ENCODE data around the gene HIGD2B.
"Not testable (repeated sequence)": the region's sequence is repeated elsewhere in the genome, so short reads cannot be mapped to it uniquely, and the experiment has no call there.

The HIGD2B gene

DNA sequence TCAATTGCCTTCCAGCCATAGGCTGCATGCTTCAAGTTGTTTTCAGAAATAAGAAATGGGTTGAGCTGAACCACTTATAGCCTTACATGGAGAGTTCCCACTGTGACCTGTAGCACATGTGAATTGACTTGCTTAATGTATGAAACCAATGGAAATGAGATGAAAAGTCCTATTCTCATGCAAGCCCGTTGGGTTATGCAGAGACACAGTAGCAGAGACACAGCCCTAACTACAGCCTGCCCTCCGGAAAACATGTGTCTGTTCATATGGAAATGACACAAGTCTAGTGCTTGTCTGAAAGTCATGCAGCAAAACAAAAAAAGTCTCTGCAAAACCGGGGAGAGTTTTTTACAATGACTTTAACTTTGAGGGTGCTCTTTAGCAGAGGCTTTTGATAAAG, 14.5 kb downstream of the HIGD2B start:
- H4K20me1 ChIP-seq (ENCODE audit: insufficient read depth, low read length): no peaks in the 10 kb centered on the region
- H3K79me2 ChIP-seq (ENCODE audit: insufficient read depth, low read length): no peaks in the 10 kb centered on the region
- H3K36me3 ChIP-seq (ENCODE audit: insufficient read depth, low read length): no peaks in the 10 kb centered on the region
- H3K27ac ChIP-seq (ENCODE audit: low read length): no peak overlapping the region
- DNase-seq (no peak), ATAC-seq (ENCODE audit: insufficient read depth, low read depth) (no peak)
- no peak overlapping the region for H3K4me2 ChIP-seq (ENCODE audit: insufficient read depth, low read length)
- H3K27me3 ChIP-seq (ENCODE audit: insufficient read depth, low read length, poor library complexity): peaks cover 2% of the 10 kb centered on the region
- H3K9me3 ChIP-seq (ENCODE audit: insufficient read depth, low read length, severe bottlenecking): no peaks in the 10 kb centered on the region
- no peak overlapping the region for H3K9ac ChIP-seq (ENCODE audit: low read depth, low read length)
- H3K4me1 ChIP-seq (ENCODE audit: insufficient read depth, low read length): no peaks in the 10 kb centered on the region
- no peak overlapping the region for H3K4me3 ChIP-seq (ENCODE audit: low read depth in 1 of 2, low read length in 2 of 2)
- H2AFZ ChIP-seq (ENCODE audit: low read depth, low read length): no peak overlapping the region
- TF ChIP-seq CTCF (IDR thresholded peaks at IDR 0.05; ENCODE audit: borderline replicate concordance, extremely low read depth, low read length, poor library complexity, severe bottlenecking) (no peak), EZH2 (IDR thresholded peaks at IDR 0.05; ENCODE audit: borderline replicate concordance, low read depth, low read length, severe bottlenecking) (no peak)

DNA sequence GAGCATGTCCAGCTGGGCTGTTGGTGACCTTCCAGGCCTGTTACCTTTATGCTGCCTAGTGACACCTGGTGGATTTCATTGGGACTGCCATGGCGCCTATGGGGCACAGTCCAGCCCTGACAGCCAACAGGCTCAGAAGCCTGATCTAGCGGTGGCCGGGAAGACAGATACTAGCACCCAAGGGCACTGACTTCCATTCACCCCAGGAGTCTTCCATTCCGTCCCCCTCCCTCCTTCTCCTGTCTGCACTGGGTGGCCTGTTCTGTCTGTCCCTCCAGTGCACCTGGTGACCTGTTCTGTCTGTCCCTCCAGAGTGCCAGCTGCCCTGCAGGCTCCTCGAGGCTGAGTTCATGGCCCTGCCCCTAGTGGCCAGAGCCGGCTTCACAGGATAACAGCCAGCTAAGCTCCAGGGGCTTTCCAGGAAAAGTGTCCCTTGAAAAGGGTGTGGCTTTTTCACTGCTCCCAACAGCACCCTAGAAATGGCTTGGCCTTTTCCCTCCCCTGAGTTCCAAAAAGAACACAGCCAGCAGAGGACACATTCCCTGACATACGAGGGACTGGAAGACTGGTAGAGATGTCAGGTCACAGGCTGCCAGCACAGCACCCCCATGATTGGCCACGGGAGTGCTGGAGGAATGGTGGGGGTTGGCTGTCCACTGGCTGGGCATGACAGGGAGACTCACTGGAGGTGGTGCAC, 15.2 kb downstream of the HIGD2B start:
- peak; percentile 59 for TF ChIP-seq CTCF (IDR thresholded peaks at IDR 0.05; ENCODE audit: borderline replicate concordance, extremely low read depth, low read length, poor library complexity, severe bottlenecking)
- H3K4me2 ChIP-seq (ENCODE audit: insufficient read depth, low read length); H3K27ac ChIP-seq (ENCODE audit: low read length); H3K79me2 ChIP-seq (ENCODE audit: insufficient read depth, low read length); H3K4me3 ChIP-seq (ENCODE audit: low read depth in 1 of 2, low read length in 2 of 2); H3K4me1 ChIP-seq (ENCODE audit: insufficient read depth, low read length); H4K20me1 ChIP-seq (ENCODE audit: insufficient read depth, low read length); H2AFZ ChIP-seq (ENCODE audit: low read depth, low read length); H3K9me3 ChIP-seq (ENCODE audit: insufficient read depth, low read length, severe bottlenecking); H3K27me3 ChIP-seq (ENCODE audit: insufficient read depth, low read length, poor library complexity); H3K36me3 ChIP-seq (ENCODE audit: insufficient read depth, low read length); H3K9ac ChIP-seq (ENCODE audit: low read depth, low read length): not testable (repeated sequence)
- DNase-seq (peak; percentile 40), ATAC-seq (ENCODE audit: insufficient read depth, low read depth) (peak; percentile 63; the same call in 2 of the 3 replicates)

GRCh38 chr15:72669803-72670202, 16.2 kb downstream of the HIGD2B start:
- H3K9ac ChIP-seq (ENCODE audit: low read depth, low read length); H3K27ac ChIP-seq (ENCODE audit: low read length); ATAC-seq (ENCODE audit: insufficient read depth, low read depth); H3K36me3 ChIP-seq (ENCODE audit: insufficient read depth, low read length); H3K4me2 ChIP-seq (ENCODE audit: insufficient read depth, low read length); H4K20me1 ChIP-seq (ENCODE audit: insufficient read depth, low read length); H3K4me3 ChIP-seq (ENCODE audit: low read depth in 1 of 2, low read length in 2 of 2); H3K79me2 ChIP-seq (ENCODE audit: insufficient read depth, low read length); H3K4me1 ChIP-seq (ENCODE audit: insufficient read depth, low read length); H2AFZ ChIP-seq (ENCODE audit: low read depth, low read length); DNase-seq; H3K27me3 ChIP-seq (ENCODE audit: insufficient read depth, low read length, poor library complexity); H3K9me3 ChIP-seq (ENCODE audit: insufficient read depth, low read length, severe bottlenecking): not testable (repeated sequence)

DNA sequence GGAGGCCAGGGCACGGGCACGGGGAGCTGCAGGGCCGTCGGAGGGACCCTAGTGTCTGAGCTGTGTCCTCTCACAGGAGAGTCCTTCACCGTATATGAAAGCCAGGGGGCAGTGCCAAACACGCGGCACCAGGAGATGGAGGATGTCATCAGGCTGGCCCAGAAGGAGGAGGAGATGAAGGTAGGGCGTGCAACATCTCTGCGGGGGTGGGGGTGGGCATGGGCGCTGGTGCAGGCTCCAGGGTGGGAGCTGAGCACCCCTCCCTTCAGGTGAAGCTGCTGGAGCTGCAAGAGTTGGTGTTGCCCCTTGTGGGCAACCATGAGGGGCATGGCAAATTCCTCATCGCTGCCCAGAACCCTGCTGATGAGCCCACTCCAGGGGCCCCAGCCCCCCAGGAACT, 20.3 kb downstream of the HIGD2B start:
- H3K4me3 ChIP-seq (ENCODE audit: low read depth in 1 of 2, low read length in 2 of 2); H3K4me2 ChIP-seq (ENCODE audit: insufficient read depth, low read length); H3K4me1 ChIP-seq (ENCODE audit: insufficient read depth, low read length); H3K9me3 ChIP-seq (ENCODE audit: insufficient read depth, low read length, severe bottlenecking); H3K36me3 ChIP-seq (ENCODE audit: insufficient read depth, low read length); H3K27me3 ChIP-seq (ENCODE audit: insufficient read depth, low read length, poor library complexity); H4K20me1 ChIP-seq (ENCODE audit: insufficient read depth, low read length); H3K9ac ChIP-seq (ENCODE audit: low read depth, low read length); H3K27ac ChIP-seq (ENCODE audit: low read length); H3K79me2 ChIP-seq (ENCODE audit: insufficient read depth, low read length); H2AFZ ChIP-seq (ENCODE audit: low read depth, low read length); ATAC-seq (ENCODE audit: insufficient read depth, low read depth); DNase-seq: not testable (repeated sequence)

DNA sequence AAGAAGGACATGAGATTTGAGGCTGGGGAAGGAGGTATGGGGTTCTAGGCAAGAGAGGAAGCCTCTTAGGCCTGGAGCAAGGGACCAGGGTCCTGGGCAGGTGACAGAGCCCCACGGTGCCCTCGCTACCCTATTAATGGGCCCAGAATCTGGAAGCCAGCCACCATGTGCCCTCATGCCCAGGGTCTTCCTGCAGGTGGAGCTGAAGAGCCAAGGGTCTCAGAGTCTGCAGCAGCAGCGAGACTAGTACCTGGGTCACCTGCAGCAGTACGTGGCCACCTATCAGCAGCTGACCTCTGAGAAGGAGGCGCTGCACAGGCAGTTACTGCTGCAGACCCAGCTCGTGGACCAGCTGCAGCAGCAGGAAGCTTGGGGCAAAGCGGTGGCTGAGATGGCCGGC, 22.1 kb downstream of the HIGD2B start:
- not testable (repeated sequence) for H3K9ac ChIP-seq (ENCODE audit: low read depth, low read length); H3K4me1 ChIP-seq (ENCODE audit: insufficient read depth, low read length); ATAC-seq (ENCODE audit: insufficient read depth, low read depth); H2AFZ ChIP-seq (ENCODE audit: low read depth, low read length); DNase-seq; H3K4me2 ChIP-seq (ENCODE audit: insufficient read depth, low read length); H3K27ac ChIP-seq (ENCODE audit: low read length); H4K20me1 ChIP-seq (ENCODE audit: insufficient read depth, low read length); H3K27me3 ChIP-seq (ENCODE audit: insufficient read depth, low read length, poor library complexity); H3K79me2 ChIP-seq (ENCODE audit: insufficient read depth, low read length); H3K36me3 ChIP-seq (ENCODE audit: insufficient read depth, low read length); H3K9me3 ChIP-seq (ENCODE audit: insufficient read depth, low read length, severe bottlenecking); H3K4me3 ChIP-seq (ENCODE audit: low read depth in 1 of 2, low read length in 2 of 2)

DNA sequence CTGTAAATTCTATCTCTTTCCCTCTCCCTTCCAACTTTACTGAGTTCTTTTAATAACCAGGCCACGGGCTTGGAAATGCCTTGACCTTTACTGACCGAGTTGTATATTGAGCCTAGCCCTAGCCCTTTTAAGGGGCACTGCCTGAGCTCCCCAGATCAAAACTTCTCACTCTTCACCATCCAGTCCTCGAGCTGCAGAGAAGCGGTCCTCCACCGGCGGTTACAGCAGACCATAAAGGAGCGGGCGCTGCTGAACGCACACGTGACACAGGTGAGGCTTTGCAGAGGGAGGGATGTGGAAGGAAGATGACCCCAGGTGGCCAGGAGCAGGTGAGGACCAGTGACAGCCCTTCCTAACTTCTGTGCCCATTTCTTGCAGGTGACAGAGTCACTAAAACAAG, 24.9 kb downstream of the HIGD2B start:
- DNase-seq; H3K4me2 ChIP-seq (ENCODE audit: insufficient read depth, low read length); H3K4me3 ChIP-seq (ENCODE audit: low read depth in 1 of 2, low read length in 2 of 2); H3K36me3 ChIP-seq (ENCODE audit: insufficient read depth, low read length); H3K4me1 ChIP-seq (ENCODE audit: insufficient read depth, low read length); H3K9me3 ChIP-seq (ENCODE audit: insufficient read depth, low read length, severe bottlenecking); H3K27me3 ChIP-seq (ENCODE audit: insufficient read depth, low read length, poor library complexity); H3K9ac ChIP-seq (ENCODE audit: low read depth, low read length); H4K20me1 ChIP-seq (ENCODE audit: insufficient read depth, low read length); H3K79me2 ChIP-seq (ENCODE audit: insufficient read depth, low read length); H3K27ac ChIP-seq (ENCODE audit: low read length); ATAC-seq (ENCODE audit: insufficient read depth, low read depth); H2AFZ ChIP-seq (ENCODE audit: low read depth, low read length): not testable (repeated sequence)

GRCh38 chr15:72656014-72656413, 30.0 kb downstream of the HIGD2B start:
- not testable (repeated sequence) for ATAC-seq (ENCODE audit: insufficient read depth, low read depth); H4K20me1 ChIP-seq (ENCODE audit: insufficient read depth, low read length); H3K27ac ChIP-seq (ENCODE audit: low read length); H3K4me2 ChIP-seq (ENCODE audit: insufficient read depth, low read length); H3K4me1 ChIP-seq (ENCODE audit: insufficient read depth, low read length); H3K9me3 ChIP-seq (ENCODE audit: insufficient read depth, low read length, severe bottlenecking); H3K9ac ChIP-seq (ENCODE audit: low read depth, low read length); H2AFZ ChIP-seq (ENCODE audit: low read depth, low read length); H3K36me3 ChIP-seq (ENCODE audit: insufficient read depth, low read length); DNase-seq; H3K27me3 ChIP-seq (ENCODE audit: insufficient read depth, low read length, poor library complexity); H3K79me2 ChIP-seq (ENCODE audit: insufficient read depth, low read length); H3K4me3 ChIP-seq (ENCODE audit: low read depth in 1 of 2, low read length in 2 of 2)
